Middle frontal gyrus (tissue), 1 donor: ENCODE results near the gene EID2B.

Source experiments
- DNase-seq: peaks from one replicate; pipeline ENCODE4 v3.0.0-alpha.2; 2015; ENCODE audit warnings: low spot score; ENCODE audit errors: extremely low spot score

The EID2B gene

DNA sequence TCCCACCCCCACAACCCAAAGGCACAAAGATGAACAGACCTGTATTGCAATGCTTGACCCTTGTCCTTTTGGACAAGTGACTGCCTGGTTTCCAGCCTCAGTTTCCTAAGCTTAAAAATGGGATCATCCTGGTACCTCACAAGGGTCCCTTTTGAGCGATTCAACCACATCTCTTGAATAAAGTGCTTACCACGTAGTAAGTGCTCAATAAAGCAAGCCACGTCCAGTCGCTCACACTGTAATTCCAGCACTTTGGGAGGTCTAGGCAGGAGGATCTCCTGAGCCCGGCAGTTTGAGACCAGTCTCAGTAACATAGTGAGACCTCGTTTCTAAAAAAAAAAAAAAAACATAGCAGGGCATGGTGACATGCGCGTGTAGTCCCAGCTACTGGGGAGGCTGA, 32.7 kb downstream of the EID2B start:
- no peak for DNase-seq

DNA sequence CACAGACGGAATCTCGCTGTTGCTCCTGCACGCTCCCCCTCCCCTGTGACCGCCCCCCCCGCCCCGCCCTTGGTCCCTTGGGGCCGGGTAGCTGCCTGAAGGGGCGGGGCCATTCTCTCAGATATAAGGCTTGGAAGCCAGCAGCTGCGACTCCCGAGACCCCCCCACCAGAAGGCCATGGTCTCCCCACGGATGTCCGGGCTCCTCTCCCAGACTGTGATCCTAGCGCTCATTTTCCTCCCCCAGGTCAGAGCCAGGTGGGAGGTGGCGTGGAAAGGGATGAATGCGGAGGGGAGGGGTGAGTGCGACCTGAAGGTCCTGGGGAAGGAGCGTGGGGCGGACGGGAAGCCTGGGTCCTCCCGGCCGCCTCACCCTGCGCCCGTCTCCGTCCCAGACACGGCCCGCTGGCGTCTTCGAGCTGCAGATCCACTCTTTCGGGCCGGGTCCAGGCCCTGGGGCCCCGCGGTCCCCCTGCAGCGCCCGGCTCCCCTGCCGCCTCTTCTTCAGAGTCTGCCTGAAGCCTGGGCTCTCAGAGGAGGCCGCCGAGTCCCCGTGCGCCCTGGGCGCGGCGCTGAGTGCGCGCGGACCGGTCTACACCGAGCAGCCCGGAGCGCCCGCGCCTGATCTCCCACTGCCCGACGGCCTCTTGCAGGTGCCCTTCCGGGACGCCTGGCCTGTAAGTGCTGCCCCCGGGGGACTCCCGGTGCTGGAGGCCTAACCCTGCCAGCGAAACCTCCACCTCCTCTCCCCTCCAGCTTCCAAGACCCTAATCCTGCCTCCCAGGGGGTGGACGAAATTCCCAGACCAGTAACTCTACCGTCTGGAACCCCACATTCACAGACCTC, 33.6 kb downstream of the EID2B start, which contains the start of gene DLL3:
Gene DLL3, plus strand, starts transcription at position 150 of the 845 bp plus-strand sequence. Its CDS starts 28 bp downstream, at position 178.
- no peak for DNase-seq

DNA sequence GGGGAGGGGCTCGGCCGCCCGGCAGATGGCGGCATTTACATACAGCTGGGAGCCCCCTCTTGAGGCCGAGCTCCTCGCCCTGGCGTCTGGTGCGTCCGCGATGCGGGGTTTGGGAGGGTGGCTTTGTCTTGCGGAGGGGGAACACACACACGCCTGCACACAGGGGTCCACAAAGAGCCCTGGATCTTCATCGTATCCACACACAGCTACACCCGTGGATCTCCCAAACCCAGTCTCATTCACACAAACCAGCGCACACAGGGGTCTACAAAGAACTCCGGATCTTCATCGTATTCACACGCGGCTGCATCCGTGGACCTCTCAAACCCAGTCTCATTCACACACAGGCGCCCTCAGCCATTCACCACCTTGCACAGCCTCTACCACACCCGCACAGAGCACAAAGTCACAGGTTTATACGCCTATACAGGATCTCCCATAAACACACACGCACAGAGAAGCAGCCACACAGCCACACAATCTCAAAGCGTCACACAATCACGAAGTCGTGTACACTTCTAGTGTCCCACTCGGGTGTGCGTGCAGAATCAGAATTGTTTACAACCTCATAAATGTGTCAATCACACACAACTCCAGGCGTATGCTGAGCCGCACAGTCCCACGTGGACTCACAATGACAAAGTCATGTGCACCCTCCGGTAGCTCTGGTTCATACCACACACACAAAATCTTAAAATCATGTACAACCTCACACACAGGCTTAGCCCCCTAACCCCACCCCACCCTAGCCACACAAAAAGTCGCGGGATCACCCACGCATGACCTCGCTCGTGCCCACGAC, 34.5 kb downstream of the EID2B start:
- no peak for DNase-seq

DNA sequence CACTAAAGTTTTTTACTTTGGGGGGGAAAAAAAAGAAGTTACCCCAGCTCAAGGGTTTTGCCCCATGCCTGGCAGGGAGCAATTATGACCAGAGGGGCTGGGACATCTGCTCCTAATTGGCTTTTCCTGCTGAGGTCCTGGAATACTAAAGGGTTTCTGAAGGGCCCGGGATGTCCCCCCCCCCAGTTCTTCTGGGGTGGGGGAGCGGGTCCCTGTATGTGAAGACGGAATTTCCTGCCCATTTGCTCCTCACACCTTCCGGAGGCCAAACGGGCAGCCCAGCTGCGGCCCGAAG, 35.0 kb downstream of the EID2B start:
- DNase-seq, result no peak

DNA sequence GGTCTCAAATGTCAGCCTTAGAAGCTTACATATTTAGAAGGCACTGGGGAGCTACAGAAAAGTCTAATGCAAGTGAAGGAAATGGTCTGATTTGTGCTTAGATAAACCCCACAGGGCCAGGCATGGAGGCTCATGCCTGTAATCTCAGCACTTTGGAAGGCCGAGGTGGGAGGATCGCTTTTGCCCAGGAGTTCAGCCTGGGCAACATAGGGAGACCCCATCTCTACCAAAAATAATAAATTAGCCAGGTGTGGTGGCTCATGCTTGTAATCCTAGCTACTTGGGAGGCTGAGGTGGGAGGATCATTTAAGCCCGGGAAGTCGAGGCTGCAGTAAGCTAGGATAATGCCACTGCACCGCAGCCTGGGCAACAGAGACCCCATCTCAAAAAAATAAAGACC, 36.6 kb downstream of the EID2B start:
- no peak for DNase-seq

DNA sequence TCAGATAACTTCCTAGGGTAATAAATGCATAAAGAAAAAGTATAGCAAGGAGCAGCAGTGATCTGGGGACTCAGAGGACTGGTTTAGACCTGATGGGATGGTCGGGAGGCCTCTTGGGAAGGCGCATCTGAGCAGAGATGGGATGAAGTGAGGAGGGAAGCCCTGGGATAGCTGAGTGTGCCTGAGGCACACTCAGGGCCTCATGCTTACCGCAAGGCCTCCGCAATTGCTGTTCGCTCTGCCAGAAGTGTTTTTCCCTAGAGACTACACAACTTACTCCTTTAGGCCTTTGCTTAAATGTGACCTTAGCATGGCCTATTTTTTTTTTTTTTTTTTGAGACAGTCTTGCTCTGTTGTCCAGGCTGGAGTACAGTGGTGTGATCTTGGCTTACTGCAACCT, 38.0 kb downstream of the EID2B start:
- DNase-seq, result no peak

DNA sequence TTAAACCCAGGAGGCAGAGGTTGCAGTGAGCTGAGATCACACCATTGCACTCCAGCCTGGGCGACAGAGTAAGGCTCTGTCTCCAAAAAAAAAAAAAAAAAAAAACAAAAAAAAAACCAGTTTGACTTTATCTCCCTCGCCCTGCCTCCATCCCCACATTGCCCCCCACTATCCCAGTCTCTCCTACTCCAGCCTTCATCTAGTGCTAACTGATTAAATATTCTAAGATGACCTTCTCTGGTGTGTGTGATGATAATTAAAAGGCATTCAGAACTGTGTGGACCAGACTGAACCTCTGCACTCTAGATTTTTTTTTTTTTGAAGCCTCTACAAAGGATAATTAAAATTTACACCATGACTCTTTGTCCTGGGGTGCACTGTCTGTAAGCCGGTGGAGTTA, 39.9 kb downstream of the EID2B start:
- DNase-seq, result no peak

DNA sequence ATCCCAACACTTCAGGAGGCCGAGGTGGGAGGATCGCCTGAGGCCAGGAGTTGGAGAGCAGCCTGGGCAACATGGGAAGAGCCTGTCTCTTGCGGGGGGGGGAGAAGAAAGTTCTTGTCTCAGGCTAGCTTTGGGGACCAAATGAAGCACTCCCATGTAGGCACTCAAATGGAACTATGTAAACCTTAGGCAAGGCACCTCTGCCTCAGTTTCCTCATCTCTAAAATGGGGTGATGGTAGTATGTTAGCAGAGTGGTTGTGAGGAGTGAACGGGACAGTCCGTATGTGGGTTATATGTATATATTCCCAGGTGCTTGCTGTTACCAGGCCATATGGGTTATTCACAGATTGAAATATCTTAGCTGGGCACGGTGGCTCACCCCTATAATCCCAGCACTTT, 40.4 kb downstream of the EID2B start:
- no peak for DNase-seq

DNA sequence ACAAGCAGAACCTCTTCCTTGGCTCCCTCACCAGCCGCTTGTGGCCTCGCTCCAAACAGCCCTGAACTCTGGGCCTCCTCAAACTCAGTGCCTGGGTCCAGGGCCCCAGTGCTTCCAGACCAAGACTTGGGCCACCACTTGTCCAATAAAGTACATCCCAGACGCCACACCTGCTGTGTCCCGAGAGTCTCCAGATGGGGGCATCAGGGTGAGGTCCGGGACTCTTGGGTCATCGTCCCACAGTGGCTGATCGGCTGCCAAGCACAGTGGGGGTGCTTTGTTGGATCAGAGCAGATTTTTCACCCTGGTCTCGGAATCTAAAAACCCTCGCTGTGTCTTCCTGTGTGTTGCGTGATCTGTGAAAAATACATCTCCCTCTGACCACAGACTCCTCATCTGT, 42.9 kb downstream of the EID2B start:
- DNase-seq, result no peak

DNA sequence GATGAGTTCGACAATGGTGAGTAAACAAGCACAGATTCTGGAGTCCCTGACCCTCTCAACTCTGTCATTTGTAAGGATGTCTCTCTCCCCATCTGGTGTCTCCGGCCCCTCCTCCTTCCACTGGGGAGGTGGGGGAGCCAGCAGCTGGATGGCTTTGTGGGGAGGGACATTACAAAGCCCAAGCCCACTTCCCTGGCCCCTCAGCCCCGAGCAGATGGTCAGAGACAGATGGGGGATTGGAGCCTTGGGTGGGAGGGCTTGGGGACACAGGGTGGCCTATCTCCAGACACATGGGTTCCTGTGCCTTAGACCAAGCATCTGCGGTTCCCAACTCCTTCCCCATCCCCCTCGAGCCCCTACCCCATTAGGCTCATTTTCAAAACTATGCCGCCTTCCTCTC, 49.5 kb downstream of the EID2B start:
- DNase-seq, result no peak

DNA sequence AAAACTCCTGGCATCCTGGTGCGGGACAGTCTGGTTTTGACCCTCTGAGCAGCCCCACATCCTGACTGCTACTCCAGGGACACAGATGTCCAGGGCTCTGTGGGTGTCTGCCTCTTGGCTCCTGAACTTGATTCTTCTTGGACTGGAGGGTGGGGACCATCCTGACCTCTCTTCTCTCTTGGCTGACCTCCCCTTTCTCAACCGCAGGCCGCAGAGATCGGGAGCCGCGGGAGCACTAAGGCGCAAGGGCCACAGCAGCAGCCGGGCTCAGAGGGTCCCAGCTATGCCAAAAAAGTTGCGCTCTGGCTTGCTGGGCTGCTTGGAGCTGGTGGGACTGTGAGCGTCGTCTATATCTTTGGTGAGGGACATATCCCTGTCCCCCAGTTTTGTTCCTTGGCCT, 51.0 kb downstream of the EID2B start:
- no peak for DNase-seq

DNA sequence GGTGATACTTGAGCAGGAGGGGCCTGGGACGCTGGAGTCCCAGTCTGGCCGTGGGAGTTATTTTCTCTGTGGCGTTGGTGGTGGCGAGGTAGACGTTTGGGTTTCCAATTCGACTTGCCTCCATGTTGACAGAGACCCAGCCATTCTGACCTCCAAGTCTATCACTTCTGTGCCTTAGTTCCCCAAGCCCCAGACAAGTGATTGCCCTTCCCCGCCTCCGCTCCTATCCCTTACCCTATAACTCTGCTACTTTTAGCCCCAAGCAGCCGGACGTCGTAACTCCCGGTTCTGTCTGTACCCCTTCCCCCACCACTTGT, 51.5 kb downstream of the EID2B start:
- no peak for DNase-seq
